H1 (cell line): ENCODE data around the gene COQ8A. TPM values are rescaled to one million over a fixed set of nuclear protein-coding genes. Genes with fewer than 3 reads are reported as not detected.

Experiments used
- CTCF ChIA-PET: fragments of 300-600 bp; sonication (Branson Sonifier 250); formaldehyde crosslinking; loops from one replicate; lab custom pipeline; 2021; ENCODE audit not compliant: partially characterized antibody; lab: Charles Lee
- POLR2A ChIA-PET: fragments of 300-600 bp; sonication (Branson Sonifier 250); formaldehyde crosslinking; loops from one replicate; lab custom pipeline; 2021; ENCODE audit warnings: inconsistent platforms; ENCODE audit not compliant: partially characterized antibody; lab: Charles Lee
- DNase-seq, 2 experiments: peaks; one replicate each; pipeline versions ENCODE4 v3.0.0 to v3.0.0-alpha.2; 2010 to 2022; ENCODE audit warnings: low spot score in 2 of 2, low read depth in 1 of 2, mixed read lengths in 1 of 2
- FAIRE-seq: peaks from 2 replicates; lab custom pipeline; 2011; peaks lifted over from hg19 to GRCh38; lab: Jason Lieb, UNC
- H2AFZ ChIP-seq: 2 replicates; pipeline ENCODE4 v1.8.1; 2012; ENCODE audit warnings: low read length, inconsistent platforms
- H2AK5ac ChIP-seq: 2 replicates; pipeline ENCODE4 v1.6.1; 2013; ENCODE audit warnings: low read depth, low read length
- H2BK120ac ChIP-seq: replicated peaks from 2 replicates; pipeline ENCODE3; 2013; ENCODE audit warnings: low read depth, low read length, inconsistent platforms
- H2BK12ac ChIP-seq: 2 replicates; pipeline ENCODE4 v1.6.1; 2013; ENCODE audit warnings: low read depth, low read length
- H2BK15ac ChIP-seq: 2 replicates; pipeline ENCODE4 v1.6.1; 2013; ENCODE audit warnings: low read length
- H2BK20ac ChIP-seq: 2 replicates; pipeline ENCODE4 v1.6.1; 2013; ENCODE audit warnings: low read length
- H2BK5ac ChIP-seq: 2 replicates; pipeline ENCODE4 v1.6.1; 2013; ENCODE audit warnings: low read depth, low read length
- H3K14ac ChIP-seq: 2 replicates; pipeline ENCODE4 v1.6.1; 2013; ENCODE audit warnings: inconsistent platforms; ENCODE audit not compliant: insufficient read length
- H3K18ac ChIP-seq: 2 replicates; pipeline ENCODE4 v1.6.1; 2013; ENCODE audit warnings: low read length; ENCODE audit errors: extremely low read depth
- H3K23ac ChIP-seq: 2 replicates; pipeline ENCODE4 v1.6.1; 2013; ENCODE audit warnings: inconsistent platforms; ENCODE audit not compliant: insufficient read length
- H3K23me2 ChIP-seq: 2 replicates; pipeline ENCODE4 v1.6.1; 2013; ENCODE audit warnings: low read depth, low read length
- H3K27ac ChIP-seq: 2 replicates; pipeline ENCODE4 v1.6.1; 2011; ENCODE audit warnings: low read depth, low read length, inconsistent platforms
- H3K27me3 ChIP-seq, 4 experiments: replicated peaks in 1 of 4; 1 replicate in 1 of 4; 2 replicates in 3 of 4; pipeline versions ENCODE4 v1.6.1 to v1.8.1; 2011 to 2013; ENCODE audit warnings: low read length in 3 of 4, mild to moderate bottlenecking in 3 of 4, inconsistent platforms in 2 of 4, mixed read lengths in 2 of 4, moderate library complexity in 1 of 4; ENCODE audit not compliant: control insufficient read depth in 3 of 4, insufficient read depth in 3 of 4; ENCODE audit errors: extremely low read depth in 1 of 4
- H3K36me3 ChIP-seq, 4 experiments: 2 replicates each; pipeline versions ENCODE4 v1.6.1 to v1.8.1; 2011 to 2013; ENCODE audit warnings: mild to moderate bottlenecking in 4 of 4, low read length in 3 of 4, moderate library complexity in 2 of 4, control low read depth in 1 of 4, inconsistent platforms in 1 of 4; ENCODE audit not compliant: insufficient read depth in 4 of 4, control insufficient read depth in 2 of 4
- H3K4ac ChIP-seq: replicated peaks from 2 replicates; pipeline ENCODE3; 2013; ENCODE audit warnings: low read length, low read depth, mixed read lengths, inconsistent platforms; ENCODE audit not compliant: insufficient read length
- H3K4me1 ChIP-seq, 4 experiments: replicated peaks in 1 of 4; 1 replicate in 1 of 4; 2 replicates in 3 of 4; pipeline versions ENCODE4 v1.6.1 to v1.8.1; 2011 to 2013; ENCODE audit warnings: low read length in 3 of 4, inconsistent platforms in 2 of 4, mixed read lengths in 1 of 4; ENCODE audit not compliant: insufficient read depth in 4 of 4, control insufficient read depth in 3 of 4
- H3K4me2 ChIP-seq, 2 experiments: 2 replicates each; pipeline versions ENCODE4 v1.6.1 to v1.8.1; 2011 to 2013; ENCODE audit warnings: low read depth in 2 of 2, low read length in 2 of 2, control low read depth in 1 of 2, inconsistent platforms in 1 of 2, mild to moderate bottlenecking in 1 of 2; ENCODE audit not compliant: insufficient read depth in 1 of 2
- H3K4me3 ChIP-seq, 4 experiments: fragments of 200-600, 300-600 bp in 1 of 4; sonication (generic), shearing (Covaris generic), sonication (Bioruptor Twin) in 1 of 4; 2 replicates each; pipeline versions ENCODE4 v1.5.1 to v1.8.1; 2011 to 2016; ENCODE audit warnings: low read length in 4 of 4, low read depth in 3 of 4, control low read depth in 2 of 4, inconsistent platforms in 2 of 4, mild to moderate bottlenecking in 2 of 4, mixed read lengths in 1 of 4, moderate library complexity in 1 of 4; ENCODE audit not compliant: insufficient read depth in 2 of 4; ENCODE audit errors: extremely low read depth in 1 of 4
- H3K56ac ChIP-seq: replicated peaks from 2 replicates; pipeline ENCODE3; 2013; ENCODE audit warnings: low read depth, mild to moderate bottlenecking, mixed read lengths, low read length, inconsistent platforms; ENCODE audit not compliant: insufficient read length
- H3K79me1 ChIP-seq: 2 replicates; pipeline ENCODE4 v1.6.1; 2013; ENCODE audit warnings: low read depth, low read length, control low read depth
- H3K79me2 ChIP-seq, 2 experiments: 2 replicates each; pipeline versions ENCODE4 v1.6.1 to v1.8.1; 2012 to 2013; ENCODE audit warnings: low read length in 2 of 2, mild to moderate bottlenecking in 2 of 2, inconsistent platforms in 1 of 2; ENCODE audit not compliant: insufficient read depth in 2 of 2, control insufficient read depth in 1 of 2
- H3K9ac ChIP-seq, 4 experiments: replicated peaks in 1 of 4; 1 replicate in 1 of 4; 2 replicates in 3 of 4; pipeline versions ENCODE4 v1.6.1 to v1.8.1; 2011 to 2013; ENCODE audit warnings: low read depth in 3 of 4, low read length in 3 of 4, control low read depth in 2 of 4, mild to moderate bottlenecking in 2 of 4, moderate library complexity in 2 of 4, inconsistent platforms in 1 of 4; ENCODE audit errors: extremely low read depth in 1 of 4
- H3K9me3 ChIP-seq, 2 experiments: 2 replicates each; pipeline versions ENCODE4 v1.6.1 to v1.8.1; 2012 to 2013; ENCODE audit warnings: mild to moderate bottlenecking in 2 of 2, moderate library complexity in 2 of 2, control low read depth in 1 of 2, inconsistent platforms in 1 of 2, low read depth in 1 of 2, low read length in 1 of 2, mixed read lengths in 1 of 2; ENCODE audit not compliant: insufficient read depth in 2 of 2
- H4K20me1 ChIP-seq, 2 experiments: replicated peaks in 1 of 2; 2 replicates each; pipeline versions ENCODE3 to v1.8.1; 2011 to 2013; ENCODE audit warnings: inconsistent platforms in 2 of 2, low read length in 2 of 2, mild to moderate bottlenecking in 1 of 2; ENCODE audit not compliant: insufficient read depth in 2 of 2, control insufficient read depth in 1 of 2
- H4K5ac ChIP-seq: 2 replicates; pipeline ENCODE4 v1.6.1; 2013; ENCODE audit warnings: low read length, low read depth, mixed read lengths, inconsistent platforms; ENCODE audit not compliant: insufficient read length
- H4K8ac ChIP-seq: 2 replicates; pipeline ENCODE4 v1.8.0; 2013; ENCODE audit warnings: mild to moderate bottlenecking, moderate library complexity, low read length, inconsistent platforms; ENCODE audit not compliant: insufficient read depth; ENCODE audit errors: extremely low read depth
- H4K91ac ChIP-seq: replicated peaks from 2 replicates; pipeline ENCODE3; 2013; ENCODE audit warnings: low read length, mixed read lengths, inconsistent platforms; ENCODE audit not compliant: insufficient read length
- CHD2 ChIP-seq: IDR thresholded peaks from 2 replicates; pipeline ENCODE4 v1.6.1; 2012; ENCODE audit warnings: low read length, improper control_type of control experiment
- CREB1 ChIP-seq: IDR thresholded peaks from 2 replicates; pipeline ENCODE4 v1.6.1; 2012; ENCODE audit warnings: inconsistent platforms
- EGR1 ChIP-seq: IDR thresholded peaks from 2 replicates; pipeline ENCODE4 v1.6.1; 2011; ENCODE audit warnings: low read depth, low read length, borderline replicate concordance
- KDM4A ChIP-seq: IDR thresholded peaks from one replicate; pipeline ENCODE4 v1.7.1; 2012; ENCODE audit warnings: low read depth, mild to moderate bottlenecking, moderate library complexity, low read length, inconsistent platforms; ENCODE audit not compliant: severe bottlenecking
- NANOG ChIP-seq: IDR thresholded peaks from 2 replicates; pipeline ENCODE4 v1.6.1; 2011; ENCODE audit warnings: low read length, low read depth, mild to moderate bottlenecking, inconsistent platforms; ENCODE audit not compliant: insufficient read depth, poor library complexity, severe bottlenecking
- NRF1 ChIP-seq: IDR thresholded peaks from 2 replicates; pipeline ENCODE4 v1.6.1; 2011; ENCODE audit warnings: mild to moderate bottlenecking, low read depth, low read length, improper control_type of control experiment
- POLR2A ChIP-seq, 2 experiments: IDR thresholded peaks; 1 replicate in 1 of 2; 2 replicates in 1 of 2; pipeline ENCODE4 v1.6.1; 2011; ENCODE audit warnings: low read depth in 2 of 2, low read length in 2 of 2, mild to moderate bottlenecking in 2 of 2; ENCODE audit errors: control extremely low read depth in 1 of 2
- RBBP5 ChIP-seq: IDR thresholded peaks from 2 replicates; pipeline ENCODE4 v1.7.1; 2012; ENCODE audit warnings: low read depth, mild to moderate bottlenecking, inconsistent platforms, low read length, moderate library complexity, borderline replicate concordance
- SIN3A ChIP-seq, 2 experiments: IDR thresholded peaks in 1 of 2; conservative IDR thresholded peaks in 1 of 2; 2 replicates each; pipeline ENCODE4 v1.6.1; 2011 to 2012; ENCODE audit warnings: low read length in 2 of 2, improper control_type of control experiment in 1 of 2, low read depth in 1 of 2, mild to moderate bottlenecking in 1 of 2
- TAF7 ChIP-seq: optimal IDR thresholded peaks from 2 replicates; pipeline ENCODE3; 2011; ENCODE audit warnings: low read depth, mild to moderate bottlenecking, inconsistent platforms, low read length, moderate library complexity, borderline replicate concordance
- TBP ChIP-seq: IDR thresholded peaks from 2 replicates; pipeline ENCODE4 v1.6.1; 2011; ENCODE audit warnings: low read depth, low read length, improper control_type of control experiment
- TEAD4 ChIP-seq: IDR thresholded peaks from 2 replicates; pipeline ENCODE4 v1.6.1; 2012; ENCODE audit warnings: low read depth, low read length, inconsistent platforms, mixed read lengths
- YY1 ChIP-seq: IDR thresholded peaks from 2 replicates; pipeline ENCODE4 v1.6.1; 2011; ENCODE audit warnings: low read depth, mild to moderate bottlenecking, low read length
- ZNF274 ChIP-seq: IDR thresholded peaks from 2 replicates; pipeline ENCODE4 v1.7.0; 2012; ENCODE audit warnings: low read length, borderline replicate concordance; ENCODE audit errors: extremely low read depth
- whole genome bisulfite sequencing, 2 experiments: shearing (Covaris generic) in 1 of 2; methylation state at CpG; one replicate each; pipeline versions ENCODE4 v1.1.6 to v1.1.7; 2013 to 2015; ENCODE audit warnings: low lambda C conversion rate in 2 of 2, mixed read lengths in 2 of 2, inconsistent platforms in 1 of 2, low coverage in 1 of 2, missing lambda C conversion rate in 1 of 2; ENCODE audit not compliant: insufficient replicate concordance in 2 of 2, insufficient coverage in 1 of 2, insufficient read length in 1 of 2; ENCODE audit errors: extremely low coverage in 1 of 2, missing lambda C conversion rate in 1 of 2; 5-methylcytosine and 5-hydroxymethylcytosine counted together
- polyA plus RNA-seq, 7 experiments: library from polyadenylated mRNA; depleted of rRNA in 3 of 7; stranded (reverse) in 5 of 7; unstranded in 2 of 7; fragments of >200 nt in 5 of 7; fragments of 200-250 nt in 2 of 7; gene quantifications; 1 replicate in 5 of 7; 2 replicates in 1 of 7; 4 replicates in 1 of 7; pipeline versions ENCODE4 v1.2.1 to v1.2.3, GENCODE V29; 2011 to 2013; ENCODE audit warnings: missing spikeins in 2 of 7, mixed read lengths in 2 of 7
- total RNA-seq: library from RNA; stranded (reverse); fragmentation: NEBNext Ultra II Directional; extraction: Animal tissue kit (Norgen Biotek cat#: 25700); gene quantifications from 2 replicates; pipeline ENCODE4 v1.2.1, GENCODE V29; 2021

Gene COQ8A
- total and polyA plus RNA-seq, 2 of the 8 experiments (the other 6 are each of a cell fraction or from before 2014, with no cell fraction given), result 28.5 to 38.9 TPM

DNA sequence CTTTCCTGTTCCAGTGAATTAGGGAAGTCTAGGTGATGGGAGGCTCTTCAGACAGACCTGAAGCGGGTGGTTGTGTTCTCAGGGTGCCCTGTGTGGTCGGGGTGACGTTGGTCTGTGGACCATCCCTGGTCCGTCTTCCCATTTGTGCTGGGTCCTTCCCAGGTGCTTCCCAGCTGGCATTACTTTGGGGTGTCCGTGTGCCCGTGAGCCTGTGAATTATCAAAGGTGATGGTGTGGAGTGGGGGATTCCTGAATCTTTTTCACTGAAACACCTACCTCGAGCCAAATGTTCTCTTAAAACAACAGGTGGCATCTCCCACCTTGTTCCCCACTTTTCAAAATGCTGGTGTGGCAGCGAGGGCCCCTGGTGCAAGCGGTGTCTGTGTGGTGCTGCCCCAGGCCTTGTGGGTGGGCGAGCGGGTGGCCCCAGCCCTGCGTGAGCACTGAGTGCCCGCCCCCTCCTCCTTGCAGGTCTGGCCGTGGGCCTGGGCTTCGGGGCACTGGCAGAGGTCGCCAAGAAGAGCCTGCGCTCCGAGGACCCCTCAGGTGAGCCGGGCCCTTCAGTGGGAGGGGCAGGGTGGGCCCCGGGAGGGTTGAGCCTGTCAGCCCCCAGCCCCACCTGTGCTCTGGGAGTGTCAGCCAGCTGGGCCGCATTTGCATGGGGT, 37.0 kb downstream of the COQ8A start:
- Histone ChIP-seq H2BK12ac (no peak overlapping the region), H2BK120ac (no peak overlapping the region), H3K18ac (no peak overlapping the region), H4K91ac (no peak overlapping the region), H3K79me2 (no peaks in the 10 kb centered on the region), H3K9me3 (no peaks in the 10 kb centered on the region), H3K36me3 (no peaks in the 10 kb centered on the region; a peak in 1 of 8 replicates), H3K4me1 (peaks cover 0 to 4% (median 0%) of the 10 kb centered on the region in 4 experiments; a peak in 2 of 7 replicates), H3K27me3 (no peaks in the 10 kb centered on the region), H2BK15ac (no peak overlapping the region), H3K27ac (no peak overlapping the region), H2AFZ (no peak overlapping the region), H3K9ac (no peak overlapping the region), H3K4me2 (no peak overlapping the region), H4K5ac (no peak overlapping the region), H3K23me2 (peaks cover 11% of the 10 kb centered on the region; the same call in 1 of the 2 replicates), H4K20me1 (peaks cover 2 to 4% of the 10 kb centered on the region in 2 experiments), H3K4me3 (no peak overlapping the region), H2BK5ac (no peak overlapping the region; the same call in 1 of the 2 replicates), H2AK5ac (no peak overlapping the region), H3K4ac (no peak overlapping the region), H4K8ac (no peak overlapping the region; the same call in 1 of the 2 replicates), H3K23ac (no peak overlapping the region), H3K14ac (no peak overlapping the region), H2BK20ac (no peak overlapping the region), H3K56ac (no peak overlapping the region), H3K79me1 (no peaks in the 10 kb centered on the region)
- DNase-seq (no peak), FAIRE-seq (no peak)
- 89% methylated on average over 14 of the region's 21 CpGs; no CpG with 5 or more reads in 1 of the 2 experiments for WGBS, 2 experiments
- POLR2A ChIA-PET, result no interaction called here
- CTCF ChIA-PET, result no interaction called here
- TF ChIP-seq SIN3A (conservative IDR thresholded peaks at IDR 0.05 in 1 of 2, IDR thresholded peaks at IDR 0.05 in 1 of 2; ENCODE audit: low read depth in 1 of 2, low read length in 2 of 2), result no peak
- no peak for TF ChIP-seq CHD2
- no peak for TF ChIP-seq CREB1
- TF ChIP-seq NANOG, result no peak
- no peak for TF ChIP-seq EGR1
- TF ChIP-seq RBBP5, result no peak
- no peak for TF ChIP-seq TEAD4
- TF ChIP-seq KDM4A, result no peak
- no peak for TF ChIP-seq POLR2A (IDR thresholded peaks at IDR 0.05; ENCODE audit: control extremely low read depth in 1 of 2, low read depth in 2 of 2, low read length in 2 of 2)
- no peak for TF ChIP-seq NRF1
- TF ChIP-seq TBP, result no peak
- TF ChIP-seq ZNF274, result no peak
- TF ChIP-seq TAF7, result no peak
- TF ChIP-seq YY1, result no peak
